Fibroblast of pulmonary artery (primary cell): ENCODE measurements around the gene GPSM1.
"Not testable (repeated sequence)": the region's sequence is repeated elsewhere in the genome, so short reads cannot be mapped to it uniquely, and the experiment has no call there.

Experiments used
- DNase-seq: peaks from one replicate; pipeline ENCODE4 v3.0.0-alpha.2; 2010; ENCODE audit warnings: low read depth
- H3K4me3 ChIP-seq: replicated peaks from 2 replicates; pipeline ENCODE4 v1.5.1; 2011; ENCODE audit warnings: low read depth, mild to moderate bottlenecking, control low read depth, low read length, moderate library complexity
- CTCF ChIP-seq: IDR thresholded peaks from 2 replicates; pipeline ENCODE4 v1.5.1; 2011; ENCODE audit warnings: mild to moderate bottlenecking, control low read depth, low read length, inconsistent platforms; ENCODE audit errors: missing control alignments

GPSM1 gene

GRCh38 chr9:136405481-136405880, 78.1 kb downstream of the GPSM1 start:
- no peak for TF ChIP-seq CTCF

GRCh38 chr9:136405904-136406303, 78.6 kb downstream of the GPSM1 start:
- DNase-seq = not testable (repeated sequence)

More at GRCh38 chr9:136405481-136405880, 78.1 kb downstream of the GPSM1 start:
- DNase-seq = no peak
- H3K4me3 ChIP-seq = no peak overlapping the region

GRCh38 chr9:136407061-136407460, 79.7 kb downstream of the GPSM1 start:
- H3K4me3 ChIP-seq, DNase-seq: not testable (repeated sequence)

More at GRCh38 chr9:136405904-136406303, 78.6 kb downstream of the GPSM1 start:
- H3K4me3 ChIP-seq = not testable (repeated sequence)

- DNase-seq = no peak
- no peak for TF ChIP-seq CTCF
- no peak overlapping the region for H3K4me3 ChIP-seq
Measured at GRCh38 chr9:136407911-136408310, 80.6 kb downstream of the GPSM1 start.
